Suprapubic skin (tissue), 4 donors: ENCODE data around the gene ALMS1. TPM values are rescaled to one million over a fixed set of nuclear protein-coding genes. Genes with fewer than 3 reads are reported as not detected.

ENCODE experiments used
- DNase-seq, 2 donors: peaks; one replicate each; pipeline ENCODE4 v3.0.0-alpha.2; 2019; ENCODE audit warnings: low spot score in 2 of 2
- H3K27ac ChIP-seq: fragments of 200-600 bp; sonication (generic); one replicate; pipeline ENCODE4 v1.5.1; 2019
- H3K27me3 ChIP-seq: fragments of 200-600 bp; sonication (generic); one replicate; pipeline ENCODE4 v1.5.1; 2019
- H3K36me3 ChIP-seq: fragments of 200-600 bp; sonication (generic); one replicate; pipeline ENCODE4 v1.5.1; 2019
- H3K4me1 ChIP-seq: fragments of 200-600 bp; sonication (generic); one replicate; pipeline ENCODE4 v1.5.1; 2019
- H3K4me3 ChIP-seq: fragments of 200-600 bp; sonication (generic); one replicate; pipeline ENCODE4 v1.5.1; 2019; ENCODE audit warnings: mild to moderate bottlenecking
- H3K9me3 ChIP-seq: fragments of 200-600 bp; sonication (generic); one replicate; pipeline ENCODE4 v1.5.1; 2019
- CTCF ChIP-seq, 2 donors: fragments of 200-600 bp in 1 of 2; fragments of 450-650 bp in 1 of 2; sonication (generic) in 1 of 2; IDR thresholded peaks; one replicate each; pipeline ENCODE4 v1.5.1; 2016 to 2019; ENCODE audit warnings: antibody characterized with exemption in 2 of 2, mild to moderate bottlenecking in 1 of 2, moderate library complexity in 1 of 2
- EP300 ChIP-seq: sonication (generic); formaldehyde crosslinking; IDR thresholded peaks from one replicate; pipeline ENCODE4 v1.6.1; 2017; ENCODE audit warnings: antibody characterized with exemption
- POLR2A ChIP-seq, 2 donors: fragments of 450-650 bp; IDR thresholded peaks; one replicate each; pipeline ENCODE4 v1.6.1; 2017; ENCODE audit warnings: antibody characterized with exemption in 2 of 2, mild to moderate bottlenecking in 2 of 2, moderate library complexity in 2 of 2
- POLR2AphosphoS5 ChIP-seq, 3 donors: sonication (generic); formaldehyde crosslinking; IDR thresholded peaks; one replicate each; pipeline ENCODE4 v1.6.1; 2017; ENCODE audit warnings: antibody characterized with exemption in 3 of 3
- whole genome bisulfite sequencing: methylation state at CpG from one replicate; pipeline ENCODE4 v1.1.5; 2018; 5-methylcytosine and 5-hydroxymethylcytosine counted together
- total RNA-seq, 4 donors: library from RNA; depleted of rRNA; stranded (reverse); fragments of >200 nt; gene quantifications; one replicate each; pipeline ENCODE4 v1.1.0, GENCODE V29; 2016

ALMS1 gene
- total RNA-seq, 4 donors from 2014 or later, result 12.3 to 24.0 (median 18.5) TPM

- H3K4me3 ChIP-seq, result no peak overlapping the region
- TF ChIP-seq CTCF (IDR thresholded peaks at IDR 0.05) (no peak), EP300 (no peak), POLR2AphosphoS5 (IDR thresholded peaks at IDR 0.05) (no peak), POLR2A (IDR thresholded peaks at IDR 0.05) (no peak)
- H3K27me3 ChIP-seq, result no peaks in the 10 kb centered on the region
- DNase-seq, result no peak
- H3K36me3 ChIP-seq, result peaks cover 7% of the 10 kb centered on the region
- no peak overlapping the region for H3K27ac ChIP-seq
- no peaks in the 10 kb centered on the region for H3K4me1 ChIP-seq
- no peaks in the 10 kb centered on the region for H3K9me3 ChIP-seq
These were observed 175.8 kb downstream of the ALMS1 start for GRCh38 chr2:73561422-73561821.

GRCh38 chr2:73564986-73565385 is 179.3 kb downstream of the ALMS1 start:
- DNase-seq, result no peak
- Histone ChIP-seq H3K27me3 (no peaks in the 10 kb centered on the region), H3K4me3 (no peak overlapping the region), H3K27ac (no peak overlapping the region), H3K9me3 (no peaks in the 10 kb centered on the region), H3K4me1 (no peaks in the 10 kb centered on the region), H3K36me3 (no peaks in the 10 kb centered on the region)
- no peak for TF ChIP-seq POLR2AphosphoS5 (IDR thresholded peaks at IDR 0.05)
- no peak for TF ChIP-seq POLR2A (IDR thresholded peaks at IDR 0.05)
- no peak for TF ChIP-seq EP300
- no peak for TF ChIP-seq CTCF (IDR thresholded peaks at IDR 0.05)
- WGBS, result 95% methylated on average over 1 of the region's 1 CpG

GRCh38 chr2:73566288-73566878 is 180.7 kb downstream of the ALMS1 start:
- H3K4me3 ChIP-seq, result no peak overlapping the region
- TF ChIP-seq CTCF (IDR thresholded peaks at IDR 0.05), result no peak
- TF ChIP-seq POLR2AphosphoS5 (IDR thresholded peaks at IDR 0.05), result no peak
- TF ChIP-seq EP300, result no peak
- no peak for TF ChIP-seq POLR2A (IDR thresholded peaks at IDR 0.05)
- no peaks in the 10 kb centered on the region for H3K9me3 ChIP-seq
- no peaks in the 10 kb centered on the region for H3K4me1 ChIP-seq
- no peaks in the 10 kb centered on the region for H3K36me3 ChIP-seq
- no peak overlapping the region for H3K27ac ChIP-seq
- 88% methylated on average over 5 of the region's 5 CpGs for WGBS
- no peak for DNase-seq
- no peaks in the 10 kb centered on the region for H3K27me3 ChIP-seq

GRCh38 chr2:73575261-73575660 is 189.6 kb downstream of the ALMS1 start:
- Histone ChIP-seq H3K27ac (no peak overlapping the region), H3K9me3 (peaks cover 4% of the 10 kb centered on the region), H3K4me3 (no peak overlapping the region), H3K4me1 (no peaks in the 10 kb centered on the region), H3K27me3 (no peaks in the 10 kb centered on the region), H3K36me3 (peaks cover 18% of the 10 kb centered on the region)
- WGBS, result 81% methylated on average over 2 of the region's 2 CpGs
- no peak for TF ChIP-seq POLR2AphosphoS5 (IDR thresholded peaks at IDR 0.05)
- no peak for TF ChIP-seq EP300
- no peak for TF ChIP-seq POLR2A (IDR thresholded peaks at IDR 0.05)
- TF ChIP-seq CTCF (IDR thresholded peaks at IDR 0.05), result no peak
- DNase-seq, result no peak

- no peak overlapping the region for H3K4me3 ChIP-seq
- DNase-seq, result no peak
- H3K27me3 ChIP-seq, result no peaks in the 10 kb centered on the region
- no peaks in the 10 kb centered on the region for H3K4me1 ChIP-seq
- WGBS, result 83% methylated on average over 2 of the region's 2 CpGs
- H3K9me3 ChIP-seq, result peaks cover 4% of the 10 kb centered on the region
- H3K36me3 ChIP-seq, result peaks cover 10% of the 10 kb centered on the region
- no peak overlapping the region for H3K27ac ChIP-seq
- TF ChIP-seq POLR2A (IDR thresholded peaks at IDR 0.05), result no peak
- no peak for TF ChIP-seq EP300
- no peak for TF ChIP-seq POLR2AphosphoS5 (IDR thresholded peaks at IDR 0.05)
- TF ChIP-seq CTCF (IDR thresholded peaks at IDR 0.05), result no peak
These were observed 196.7 kb downstream of the ALMS1 start for GRCh38 chr2:73582364-73582763.
